ENCODE measurements around the gene MICA.

DNA sequence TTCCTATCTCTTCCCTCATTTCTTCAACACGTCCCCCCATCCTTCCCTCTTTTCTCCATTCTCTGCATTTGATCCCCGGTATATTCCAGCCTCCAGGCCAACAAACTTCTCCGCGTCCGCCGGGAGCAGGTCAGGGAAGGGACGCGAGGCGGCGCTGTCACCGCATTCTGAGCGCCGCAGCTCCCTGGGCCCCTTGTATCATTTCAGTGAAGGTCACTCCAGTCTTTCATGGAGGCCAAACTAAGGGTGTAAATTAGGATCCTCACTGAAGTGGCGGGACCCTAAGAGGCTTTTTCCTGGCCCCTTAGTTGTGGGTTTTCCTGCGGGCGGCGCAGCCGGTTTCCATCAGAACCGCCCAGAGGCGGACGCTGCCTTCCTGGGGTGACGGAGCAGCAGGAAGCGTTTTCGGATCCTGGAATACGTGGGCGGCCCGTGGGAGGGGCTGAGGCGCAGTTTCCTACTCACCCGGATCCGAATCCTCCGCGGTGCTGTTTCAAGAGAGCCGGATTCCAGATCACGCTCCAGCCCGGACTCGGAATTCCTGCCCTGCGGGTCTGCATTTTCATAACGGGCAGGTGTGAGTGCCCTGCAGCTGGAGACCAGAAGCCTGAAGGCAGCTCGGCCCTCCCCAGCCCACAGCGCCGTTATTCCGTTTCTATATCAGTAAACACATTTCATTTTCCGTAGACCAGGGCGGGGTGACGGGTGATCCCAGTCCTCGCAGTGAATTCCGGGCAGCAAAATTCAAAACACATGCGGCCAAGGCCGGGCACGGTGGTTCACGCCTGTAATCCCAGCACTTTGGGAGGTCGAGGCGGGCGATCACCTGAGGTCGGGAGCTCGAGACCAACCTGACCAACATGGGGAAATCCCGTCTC, 3.6 kb upstream of the MICA start:
- TF ChIP-seq EZH2phosphoT487 (IDR thresholded peaks at IDR 0.05; ENCODE audit: low read length) (no peak), EZH2 (optimal IDR thresholded peaks at IDR 0.05; ENCODE audit: low read depth, low read length) (no peak)
